ENCODE data around the gene ATP9B.
"Not testable (repeated sequence)": the region's sequence is repeated elsewhere in the genome, so short reads cannot be mapped to it uniquely, and the experiment has no call there.

- not testable (repeated sequence) for TF ChIP-seq CTCF (tag by site-specific recombination; IDR thresholded peaks at IDR 0.05); ZXDB (tag by site-specific recombination; IDR thresholded peaks at IDR 0.05); ZNF48 (tag by site-specific recombination; IDR thresholded peaks at IDR 0.05); YY1 (tag by site-specific recombination; IDR thresholded peaks at IDR 0.05); REST (tag by site-specific recombination; IDR thresholded peaks at IDR 0.05); PBX3 (CRISPR knock-in tag; IDR thresholded peaks at IDR 0.05); ZNF184 (tag by site-specific recombination; IDR thresholded peaks at IDR 0.05); OVOL3 (tag by site-specific recombination; IDR thresholded peaks at IDR 0.05); ZNF274 (IDR thresholded peaks at IDR 0.05; ENCODE audit: low read length); ZNF274 (tag by site-specific recombination; IDR thresholded peaks at IDR 0.05; ENCODE audit: borderline replicate concordance); ZBTB49 (tag by site-specific recombination; IDR thresholded peaks at IDR 0.05; ENCODE audit: low read depth); PRDM4 (tag by site-specific recombination; IDR thresholded peaks at IDR 0.05)
Observed at GRCh38 chr18:79285191-79285590, 216.0 kb downstream of the ATP9B start.

Data from HEK293 (cell line).